IMR-90 (cell line): Measurements from ENCODE around the gene MRPL52. TPM values are rescaled to one million over a fixed set of nuclear protein-coding genes. Genes with fewer than 3 reads are reported as not detected.

Experiments used
- ATAC-seq: fragments of 200-7000 bp; cut with Tn5 transposase; 2 replicates; pipeline ENCODE4 v1.9.1; 2020; ENCODE audit warnings: low read depth, mild to moderate bottlenecking, moderate library complexity
- BruUV-seq: library from RNA; stranded (reverse); fragments of 400-500 nt; replicated peaks from 2 replicates; lab custom pipeline; 2021; lab: Mats Ljungman, UMichigan
- CTCF ChIA-PET: fragments of 300-600 bp; formaldehyde crosslinking; extraction: SDS; loops from one replicate; lab custom pipeline; 2021; ENCODE audit warnings: antibody characterized with exemption; lab: Yijun Ruan, JAX
- POLR2A ChIA-PET: fragments of 300-600 bp; sonication (Branson Sonifier 250); formaldehyde crosslinking; loops from one replicate; lab custom pipeline; 2022; ENCODE audit warnings: antibody characterized with exemption; ENCODE audit not compliant: unreplicated experiment; lab: Charles Lee
- DNase-seq: peaks from one replicate; pipeline ENCODE4 v3.0.0; 2013
- H2AFZ ChIP-seq: replicated peaks from 2 replicates; pipeline ENCODE3; 2013; ENCODE audit warnings: low read length, mild to moderate bottlenecking; ENCODE audit not compliant: poor library complexity
- H2AK5ac ChIP-seq: 2 replicates; pipeline ENCODE4 v1.6.1; 2013; ENCODE audit warnings: low read depth, low read length, inconsistent platforms
- H2AK9ac ChIP-seq: replicated peaks from 2 replicates; pipeline ENCODE3; 2013; ENCODE audit warnings: mild to moderate bottlenecking, low read depth, low read length, moderate library complexity; ENCODE audit not compliant: poor library complexity
- H2BK120ac ChIP-seq: 2 replicates; pipeline ENCODE4 v1.6.1; 2013; ENCODE audit warnings: low read depth, low read length, inconsistent platforms
- H2BK15ac ChIP-seq: 3 replicates; pipeline ENCODE4 v1.6.1; 2013; ENCODE audit warnings: low read depth, low read length, inconsistent platforms
- H2BK20ac ChIP-seq: 2 replicates; pipeline ENCODE4 v1.6.1; 2013; ENCODE audit warnings: low read depth, mild to moderate bottlenecking, inconsistent platforms, low read length, moderate library complexity
- H2BK5ac ChIP-seq: 2 replicates; pipeline ENCODE4 v1.6.1; 2013; ENCODE audit warnings: mild to moderate bottlenecking, low read depth, low read length, inconsistent platforms; ENCODE audit not compliant: poor library complexity, severe bottlenecking
- H3K14ac ChIP-seq: replicated peaks from 2 replicates; pipeline ENCODE4 v1.6.1; 2013; ENCODE audit warnings: low read depth, low read length, inconsistent platforms
- H3K18ac ChIP-seq: 2 replicates; pipeline ENCODE4 v1.6.1; 2013; ENCODE audit warnings: low read depth, low read length, control low read depth
- H3K23ac ChIP-seq: 2 replicates; pipeline ENCODE4 v1.6.1; 2013; ENCODE audit warnings: low read depth, low read length, inconsistent platforms
- H3K27ac ChIP-seq: 2 replicates; pipeline ENCODE4 v1.5.1; 2013; ENCODE audit warnings: mild to moderate bottlenecking, control low read depth, low read length; ENCODE audit not compliant: insufficient read depth
- H3K27me3 ChIP-seq: 2 replicates; pipeline ENCODE4 v1.6.1; 2013; ENCODE audit warnings: low read length; ENCODE audit not compliant: control insufficient read depth, insufficient read depth
- H3K36me3 ChIP-seq: 2 replicates; pipeline ENCODE4 v1.6.1; 2013; ENCODE audit warnings: low read length, mixed read lengths; ENCODE audit not compliant: control insufficient read depth, insufficient read depth
- H3K4ac ChIP-seq: 2 replicates; pipeline ENCODE4 v1.6.1; 2013; ENCODE audit warnings: low read depth, low read length, inconsistent platforms
- H3K4me1 ChIP-seq: 2 replicates; pipeline ENCODE4 v1.6.1; 2013; ENCODE audit warnings: low read length, mixed read lengths; ENCODE audit not compliant: control insufficient read depth, insufficient read depth
- H3K4me2 ChIP-seq: 2 replicates; pipeline ENCODE4 v1.6.1; 2013; ENCODE audit warnings: low read depth, mild to moderate bottlenecking, control low read depth, low read length, moderate library complexity
- H3K4me3 ChIP-seq: 2 replicates; pipeline ENCODE4 v1.5.1; 2013; ENCODE audit warnings: low read depth, mild to moderate bottlenecking, control low read depth, low read length, moderate library complexity; ENCODE audit not compliant: insufficient read depth
- H3K56ac ChIP-seq: 2 replicates; pipeline ENCODE4 v1.6.1; 2013; ENCODE audit warnings: low read length, inconsistent platforms; ENCODE audit not compliant: insufficient read depth; ENCODE audit errors: extremely low read depth
- H3K79me1 ChIP-seq, 2 experiments: 2 replicates each; pipeline ENCODE4 v1.6.1; 2013; ENCODE audit warnings: low read length in 2 of 2, inconsistent platforms in 1 of 2, low read depth in 1 of 2
- H3K9ac ChIP-seq: 2 replicates; pipeline ENCODE4 v1.6.1; 2013; ENCODE audit warnings: low read depth, low read length, control low read depth
- H3K9me1 ChIP-seq: 2 replicates; pipeline ENCODE4 v1.6.1; 2013; ENCODE audit warnings: low read length, inconsistent platforms; ENCODE audit not compliant: insufficient read depth
- H3K9me3 ChIP-seq: 2 replicates; pipeline ENCODE4 v1.6.1; 2013; ENCODE audit warnings: low read length; ENCODE audit not compliant: control insufficient read depth, insufficient read depth
- H4K20me1 ChIP-seq: 2 replicates; pipeline ENCODE4 v1.6.1; 2013; ENCODE audit warnings: low read length, inconsistent platforms; ENCODE audit not compliant: insufficient read depth
- H4K5ac ChIP-seq: 2 replicates; pipeline ENCODE4 v1.6.1; 2013; ENCODE audit warnings: mild to moderate bottlenecking, low read depth, low read length, control low read depth
- H4K8ac ChIP-seq, 2 experiments: 2 replicates each; pipeline ENCODE4 v1.6.1; 2013; ENCODE audit warnings: low read depth in 2 of 2, low read length in 2 of 2, control low read depth in 1 of 2, inconsistent platforms in 1 of 2
- H4K91ac ChIP-seq: 2 replicates; pipeline ENCODE4 v1.6.1; 2013; ENCODE audit warnings: low read depth, low read length, inconsistent platforms; ENCODE audit not compliant: insufficient read depth
- RFX5 ChIP-seq: IDR thresholded peaks from 2 replicates; pipeline ENCODE4 v1.8.0; 2012; ENCODE audit warnings: low read depth, mild to moderate bottlenecking, low read length, moderate library complexity
- WGBS, 2 experiments: methylation state at CpG; one replicate each; pipeline versions ENCODE4 v1.1.5 to v1.1.7; 2013; ENCODE audit warnings: missing lambda C conversion rate in 2 of 2; ENCODE audit not compliant: insufficient read length in 1 of 2; ENCODE audit errors: extremely low coverage in 2 of 2; 5-methylcytosine and 5-hydroxymethylcytosine counted together
- dilution Hi-C: fragments of 300-500 bp; cut with HindIII; formaldehyde crosslinking; loops from one replicate; pipeline ENCODE4 v1.14.3; 2018; ENCODE audit warnings: low sequenced_read_pairs; ENCODE audit not compliant: unreplicated experiment
- in situ Hi-C: fragments of 300-500 bp; cut with MboI; formaldehyde crosslinking; loops from 3 replicates; pipeline ENCODE4 v1.14.3; 2019; ENCODE audit warnings: low sequenced_read_pairs, inconsistent platforms, mixed read lengths
- intact Hi-C: fragments of 100-400 bp; cut with micrococcal nuclease; formaldehyde crosslinking; loops from 2 replicates; pipeline ENCODE4 v1.10.0; 2022
- polyA plus RNA-seq, 3 experiments: library from polyadenylated mRNA; depleted of rRNA; stranded (reverse); fragments of >200 nt; gene quantifications; 2 replicates each; pipeline ENCODE4 v1.2.3, GENCODE V29; 2012; ENCODE audit warnings: low replicate concordance in 1 of 3
- total RNA-seq: library from RNA; depleted of rRNA; stranded (reverse); fragments of >200 nt; gene quantifications from 2 replicates; pipeline ENCODE4 v1.2.3, GENCODE V29; 2012
- TF ChIP-seq, protein P1 (sequence below): conservative IDR thresholded peaks from 2 replicates; pipeline ENCODE4 v1.5.1; 2012; ENCODE audit warnings: mild to moderate bottlenecking, low read depth, low read length, improper control_type of control experiment

Gene MRPL52
- total and polyA plus RNA-seq, 2 of the 4 experiments (the other 2 are of a cell fraction) = 33.1 to 51.4 TPM

DNA sequence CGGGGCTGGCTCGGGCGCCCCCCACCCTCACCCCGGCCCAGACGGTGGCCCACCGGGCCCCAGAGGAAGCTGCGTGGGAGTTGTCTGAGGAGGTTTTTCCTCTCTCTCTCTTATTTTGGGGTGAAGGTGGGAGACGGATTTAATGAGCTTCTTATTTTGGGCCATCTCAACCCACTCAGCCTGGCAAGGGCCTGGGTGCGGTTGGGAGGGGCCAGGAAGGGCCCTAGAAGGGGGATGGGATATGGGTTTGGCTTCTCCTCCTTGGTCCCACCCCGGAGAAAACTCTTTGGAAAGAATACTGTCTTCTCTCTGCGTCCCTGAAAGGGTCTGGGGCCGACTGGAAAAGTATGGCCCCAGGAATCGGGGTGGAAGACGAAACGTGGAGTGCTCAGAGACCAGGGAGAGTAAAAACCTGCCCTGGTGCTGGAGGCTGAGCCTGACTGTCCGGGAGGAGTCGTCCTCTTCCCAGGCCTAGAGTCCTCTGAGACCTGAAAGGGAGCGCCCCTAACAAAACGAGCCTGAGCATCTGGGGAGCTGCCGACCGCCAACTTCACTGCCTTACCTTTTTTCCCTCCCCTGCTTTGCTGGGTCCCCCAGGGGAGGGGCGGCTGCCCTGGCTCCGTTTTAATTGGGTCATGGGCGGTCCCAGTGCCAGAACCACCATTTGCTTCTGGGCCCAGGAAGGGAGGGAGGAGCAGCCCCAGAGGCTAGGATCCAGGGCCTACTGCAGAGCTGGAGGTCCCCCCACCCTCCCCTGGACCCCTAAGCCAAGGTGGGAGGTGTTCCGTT lies 8.3 kb downstream of the MRPL52 start:
- ChIA-PET CTCF (interaction anchor here (0.8 to 2.1 kb wide), 5 partner anchors 14 to 62 kb away, joined by 3 to 9 read pairs (median 7); partner anchors contain the start of gene LRP10), POLR2A (interaction anchor here (0.6 to 3.6 kb wide), 5 partner anchors 11 to 15 kb away, joined by 3 to 25 read pairs (median 5); no protein-coding TSS in a partner anchor)
- in situ Hi-C loops (no loop called here), dilution Hi-C loops (no loop called here), intact Hi-C loops (loop anchor here (1.0 to 5.0 kb wide), 7 partner anchors 10 to 281 kb away; partner anchors contain the start of genes AJUBA and RBM23)
- Histone ChIP-seq H4K8ac (peak overlapping the region; percentile 89 to 95), H3K9me3 (no peaks in the 10 kb centered on the region), H2BK120ac (peak overlapping the region; percentile 86), H3K27me3 (no peaks in the 10 kb centered on the region), H2BK15ac (no peak overlapping the region; the same call in 2 of the 3 replicates), H3K4me2 (peak overlapping the region; percentile 81), H3K4me3 (peak overlapping the region; percentile 64), H4K20me1 (peaks cover 41% of the 10 kb centered on the region), H3K4ac (peak overlapping the region; percentile 93), H3K56ac (peak overlapping the region; percentile 94), H3K9me1 (peaks cover 22% of the 10 kb centered on the region), H4K5ac (peak overlapping the region; percentile 81), H2AK5ac (peak overlapping the region; percentile 97), H3K23ac (peak overlapping the region; percentile 90), H3K18ac (peak overlapping the region; percentile 77), H2BK5ac (peak overlapping the region; percentile 77), H3K4me1 (peaks cover 15% of the 10 kb centered on the region), H2BK20ac (no peak overlapping the region), H2AFZ (peak overlapping the region; percentile 71), H3K27ac (peak overlapping the region; percentile 96), H4K91ac (peak overlapping the region; percentile 93), H3K36me3 (peaks cover 43% of the 10 kb centered on the region), H3K79me1 (peaks cover 6 to 53% of the 10 kb centered on the region in 2 experiments; a peak in 3 of 4 replicates), H3K9ac (peak overlapping the region; percentile 94), H3K14ac (peak overlapping the region; percentile 68), H2AK9ac (peak overlapping the region; percentile 96)
- DNase-seq (peak; percentile 33), ATAC-seq (peak; percentile 47)
- TF ChIP-seq RFX5 = no peak
- TF ChIP-seq, protein P1, sequence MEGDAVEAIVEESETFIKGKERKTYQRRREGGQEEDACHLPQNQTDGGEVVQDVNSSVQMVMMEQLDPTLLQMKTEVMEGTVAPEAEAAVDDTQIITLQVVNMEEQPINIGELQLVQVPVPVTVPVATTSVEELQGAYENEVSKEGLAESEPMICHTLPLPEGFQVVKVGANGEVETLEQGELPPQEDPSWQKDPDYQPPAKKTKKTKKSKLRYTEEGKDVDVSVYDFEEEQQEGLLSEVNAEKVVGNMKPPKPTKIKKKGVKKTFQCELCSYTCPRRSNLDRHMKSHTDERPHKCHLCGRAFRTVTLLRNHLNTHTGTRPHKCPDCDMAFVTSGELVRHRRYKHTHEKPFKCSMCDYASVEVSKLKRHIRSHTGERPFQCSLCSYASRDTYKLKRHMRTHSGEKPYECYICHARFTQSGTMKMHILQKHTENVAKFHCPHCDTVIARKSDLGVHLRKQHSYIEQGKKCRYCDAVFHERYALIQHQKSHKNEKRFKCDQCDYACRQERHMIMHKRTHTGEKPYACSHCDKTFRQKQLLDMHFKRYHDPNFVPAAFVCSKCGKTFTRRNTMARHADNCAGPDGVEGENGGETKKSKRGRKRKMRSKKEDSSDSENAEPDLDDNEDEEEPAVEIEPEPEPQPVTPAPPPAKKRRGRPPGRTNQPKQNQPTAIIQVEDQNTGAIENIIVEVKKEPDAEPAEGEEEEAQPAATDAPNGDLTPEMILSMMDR = 0 out of 2 replicates have a peak, but pooled peaks have one; percentile 11
- BruUV-seq = no TSS peak
- 2% methylated on average over 6 of the region's 25 CpGs; no CpG with 5 or more reads in 1 of the 2 experiments for WGBS, 2 experiments
